ENCODE data around the gene GRK6. TPM values are rescaled to one million over a fixed set of nuclear protein-coding genes. Genes with fewer than 3 reads are reported as not detected.
A peak's percentile ranks its signal among the peaks of the same experiment; 100 is the strongest.

Gene GRK6
- total RNA-seq, 2 donors from 2014 or later: 108 to 130 TPM

- Mint-ChIP-seq H3K9me3 (no peaks in the 10 kb centered on the region), H3K27me3 (no peaks in the 10 kb centered on the region), H3K4me1 (peaks cover 35% of the 10 kb centered on the region), H3K4me3 (peak overlapping the region; percentile 40), H3K27ac (peak overlapping the region; percentile 26), H3K36me3 (ENCODE audit: low read depth) (no peaks in the 10 kb centered on the region)
- peak; percentile 53 for ATAC-seq (replicated peaks)
Measured at GRCh38 chr5:177390363-177391300, 35.8 kb upstream of the GRK6 start.

- Mint-ChIP-seq H3K4me1 (peaks cover 35% of the 10 kb centered on the region), H3K36me3 (ENCODE audit: low read depth) (no peaks in the 10 kb centered on the region), H3K27me3 (no peaks in the 10 kb centered on the region), H3K9me3 (no peaks in the 10 kb centered on the region), H3K4me3 (no peak overlapping the region), H3K27ac (peak overlapping the region; percentile 67)
- no peak for ATAC-seq (replicated peaks)
Measured at GRCh38 chr5:177392765-177393164, 33.7 kb upstream of the GRK6 start.

GRCh38 chr5:177393206-177393765 lies 33.2 kb upstream of the GRK6 start:
- peaks cover 32% of the 10 kb centered on the region for H3K4me1 Mint-ChIP-seq
- H3K36me3 Mint-ChIP-seq (ENCODE audit: low read depth): no peaks in the 10 kb centered on the region
- no peak overlapping the region for H3K4me3 Mint-ChIP-seq
- H3K9me3 Mint-ChIP-seq: no peaks in the 10 kb centered on the region
- H3K27me3 Mint-ChIP-seq: no peaks in the 10 kb centered on the region
- peak overlapping the region; percentile 67 for H3K27ac Mint-ChIP-seq
- no peak for ATAC-seq (replicated peaks)

GRCh38 chr5:177393990-177394389 lies 32.5 kb upstream of the GRK6 start:
- H3K36me3 Mint-ChIP-seq (ENCODE audit: low read depth): no peaks in the 10 kb centered on the region
- H3K4me3 Mint-ChIP-seq: no peak overlapping the region
- peaks cover 25% of the 10 kb centered on the region for H3K4me1 Mint-ChIP-seq
- no peak overlapping the region for H3K27ac Mint-ChIP-seq
- H3K9me3 Mint-ChIP-seq: no peaks in the 10 kb centered on the region
- ATAC-seq (replicated peaks): no peak
- no peaks in the 10 kb centered on the region for H3K27me3 Mint-ChIP-seq

- Mint-ChIP-seq H3K4me3 (no peak overlapping the region), H3K9me3 (no peaks in the 10 kb centered on the region), H3K27me3 (no peaks in the 10 kb centered on the region), H3K36me3 (ENCODE audit: low read depth) (no peaks in the 10 kb centered on the region), H3K27ac (no peak overlapping the region), H3K4me1 (peaks cover 5% of the 10 kb centered on the region)
- no peak for ATAC-seq (replicated peaks)
Measured at GRCh38 chr5:177396078-177396477, 30.4 kb upstream of the GRK6 start.

- Mint-ChIP-seq H3K27me3 (no peaks in the 10 kb centered on the region), H3K27ac (no peak overlapping the region), H3K36me3 (ENCODE audit: low read depth) (no peaks in the 10 kb centered on the region), H3K9me3 (no peaks in the 10 kb centered on the region), H3K4me3 (no peak overlapping the region), H3K4me1 (no peaks in the 10 kb centered on the region)
- ATAC-seq (replicated peaks): no peak
Measured at GRCh38 chr5:177396807-177397206, 29.7 kb upstream of the GRK6 start.

GRCh38 chr5:177397875-177398390 lies 28.5 kb upstream of the GRK6 start:
- no peaks in the 10 kb centered on the region for H3K9me3 Mint-ChIP-seq
- no peaks in the 10 kb centered on the region for H3K4me1 Mint-ChIP-seq
- no peaks in the 10 kb centered on the region for H3K27me3 Mint-ChIP-seq
- no peak overlapping the region for H3K4me3 Mint-ChIP-seq
- no peak for ATAC-seq (replicated peaks)
- no peak overlapping the region for H3K27ac Mint-ChIP-seq
- no peaks in the 10 kb centered on the region for H3K36me3 Mint-ChIP-seq (ENCODE audit: low read depth)

GRCh38 chr5:177399997-177400868 lies 26.2 kb upstream of the GRK6 start, which contains the start of gene PFN3:
PFN3 (minus strand) TSS chr5:177400661; CDS start chr5:177400576, 85 bp downstream.
- H3K36me3 Mint-ChIP-seq (ENCODE audit: low read depth): no peaks in the 10 kb centered on the region
- ATAC-seq (replicated peaks): no peak
- no peaks in the 10 kb centered on the region for H3K4me1 Mint-ChIP-seq
- H3K4me3 Mint-ChIP-seq: no peak within 1 kb of the TSS
- H3K27me3 Mint-ChIP-seq: no peaks in the 10 kb centered on the region
- H3K27ac Mint-ChIP-seq: no peak within 1 kb of the TSS
- no peaks in the 10 kb centered on the region for H3K9me3 Mint-ChIP-seq

GRCh38 chr5:177402271-177403043 lies 24.0 kb upstream of the GRK6 start:
- no peaks in the 10 kb centered on the region for H3K9me3 Mint-ChIP-seq
- peak overlapping the region; percentile 30 for H3K27ac Mint-ChIP-seq
- H3K27me3 Mint-ChIP-seq: no peaks in the 10 kb centered on the region
- ATAC-seq (replicated peaks): peak; percentile 59
- H3K36me3 Mint-ChIP-seq (ENCODE audit: low read depth): no peaks in the 10 kb centered on the region
- peak overlapping the region; percentile 88 for H3K4me3 Mint-ChIP-seq
- no peaks in the 10 kb centered on the region for H3K4me1 Mint-ChIP-seq

- no peaks in the 10 kb centered on the region for H3K36me3 Mint-ChIP-seq (ENCODE audit: low read depth)
- H3K4me1 Mint-ChIP-seq: no peaks in the 10 kb centered on the region
- H3K4me3 Mint-ChIP-seq: peak overlapping the region; percentile 88
- ATAC-seq (replicated peaks): peak; percentile 27
- no peaks in the 10 kb centered on the region for H3K9me3 Mint-ChIP-seq
- H3K27ac Mint-ChIP-seq: peak overlapping the region; percentile 30
- H3K27me3 Mint-ChIP-seq: no peaks in the 10 kb centered on the region
Measured at GRCh38 chr5:177403102-177403791, 23.2 kb upstream of the GRK6 start.

GRCh38 chr5:177403792-177404640 lies 22.5 kb upstream of the GRK6 start:
- Mint-ChIP-seq H3K27ac (no peak overlapping the region), H3K36me3 (ENCODE audit: low read depth) (no peaks in the 10 kb centered on the region), H3K4me1 (no peaks in the 10 kb centered on the region), H3K27me3 (no peaks in the 10 kb centered on the region), H3K4me3 (peak overlapping the region; percentile 88), H3K9me3 (no peaks in the 10 kb centered on the region)
- peak; percentile 90 for ATAC-seq (replicated peaks)

- H3K36me3 Mint-ChIP-seq (ENCODE audit: low read depth): no peaks in the 10 kb centered on the region
- ATAC-seq (replicated peaks): no peak
- H3K4me3 Mint-ChIP-seq: peak overlapping the region; percentile 88
- no peaks in the 10 kb centered on the region for H3K9me3 Mint-ChIP-seq
- no peak overlapping the region for H3K27ac Mint-ChIP-seq
- no peaks in the 10 kb centered on the region for H3K4me1 Mint-ChIP-seq
- no peaks in the 10 kb centered on the region for H3K27me3 Mint-ChIP-seq
Measured at GRCh38 chr5:177404641-177405179, 21.8 kb upstream of the GRK6 start.
